GF-D8 (cell line): Measurements from ENCODE around the gene AVPR2.

Experiments
- DNase-seq: peaks from one replicate; lab custom pipeline; 2025; lab: John Stamatoyannopoulos, UW

AVPR2 gene

DNA sequence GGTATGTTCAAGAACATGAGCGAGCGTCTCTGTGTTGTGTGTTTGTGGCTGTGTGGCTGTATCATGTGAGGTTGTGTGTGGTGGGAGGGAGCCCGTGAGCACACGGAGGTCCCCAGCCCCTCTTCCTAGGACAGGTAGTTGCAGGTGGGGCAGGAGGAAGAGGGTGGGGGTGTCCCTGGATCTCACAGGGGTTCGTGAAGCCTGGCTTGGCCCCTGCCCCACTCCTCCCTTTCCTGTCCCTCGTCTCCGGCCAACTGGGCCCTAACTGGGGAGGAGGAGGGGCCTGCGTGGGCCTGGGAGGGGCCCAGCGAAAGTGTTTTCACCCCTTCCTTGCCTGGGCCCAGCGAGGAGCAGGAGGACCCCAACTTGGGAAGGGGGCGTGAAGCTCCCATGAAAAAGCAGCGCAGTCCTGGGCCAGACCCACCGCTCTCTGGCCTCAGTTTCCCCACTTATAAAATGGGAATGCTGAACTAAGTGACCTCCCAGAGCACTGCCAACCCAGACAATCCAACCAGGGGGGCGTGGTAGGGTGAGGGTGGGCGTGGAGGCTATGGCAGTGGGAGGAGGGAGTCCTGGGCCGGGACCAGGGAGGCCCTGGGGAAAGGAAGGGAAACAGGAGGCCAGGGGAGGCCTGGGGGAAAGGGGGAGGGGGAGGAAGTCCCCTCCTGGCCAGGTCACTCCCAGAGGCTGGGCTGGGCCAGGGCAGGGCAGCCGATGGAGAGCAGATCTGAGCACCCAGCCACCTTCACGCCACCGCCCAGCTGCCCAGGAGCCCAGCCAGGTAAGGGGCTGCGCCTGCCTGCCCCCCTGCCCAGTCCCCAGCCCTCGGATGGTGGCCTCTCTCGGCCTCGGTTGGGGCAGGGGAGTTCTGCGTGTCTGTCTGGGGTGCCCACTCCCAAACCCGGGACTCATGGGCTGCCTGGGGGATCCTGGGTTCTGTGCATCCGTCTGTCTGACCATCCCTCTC lies at the start of gene AVPR2:
AVPR2 (plus strand) TSS at position 683 of the 967 bp plus-strand sequence. CDS start 473 bp downstream, outside the sequence.
- no peak for DNase-seq

DNA sequence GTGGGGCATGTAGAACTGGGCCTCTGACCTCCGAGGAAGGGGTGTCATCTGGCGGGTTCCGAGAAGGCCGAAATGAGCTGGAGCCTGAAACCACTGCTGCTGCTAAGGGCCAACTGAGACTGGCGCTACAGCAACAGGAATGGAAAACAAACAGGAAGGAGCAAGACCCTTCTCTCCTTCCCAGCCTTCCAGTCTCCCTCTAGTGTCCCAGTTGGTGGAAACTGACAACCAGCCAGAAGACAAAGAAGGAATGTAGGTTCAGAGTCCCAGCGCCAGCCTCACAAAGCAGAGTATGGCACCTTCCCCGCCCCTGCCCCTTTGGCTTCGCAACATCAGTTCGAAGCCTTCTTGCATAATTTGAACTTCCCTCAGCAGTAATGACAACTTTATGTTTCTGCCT lies 49.8 kb upstream of the AVPR2 start:
- DNase-seq = no peak

DNA sequence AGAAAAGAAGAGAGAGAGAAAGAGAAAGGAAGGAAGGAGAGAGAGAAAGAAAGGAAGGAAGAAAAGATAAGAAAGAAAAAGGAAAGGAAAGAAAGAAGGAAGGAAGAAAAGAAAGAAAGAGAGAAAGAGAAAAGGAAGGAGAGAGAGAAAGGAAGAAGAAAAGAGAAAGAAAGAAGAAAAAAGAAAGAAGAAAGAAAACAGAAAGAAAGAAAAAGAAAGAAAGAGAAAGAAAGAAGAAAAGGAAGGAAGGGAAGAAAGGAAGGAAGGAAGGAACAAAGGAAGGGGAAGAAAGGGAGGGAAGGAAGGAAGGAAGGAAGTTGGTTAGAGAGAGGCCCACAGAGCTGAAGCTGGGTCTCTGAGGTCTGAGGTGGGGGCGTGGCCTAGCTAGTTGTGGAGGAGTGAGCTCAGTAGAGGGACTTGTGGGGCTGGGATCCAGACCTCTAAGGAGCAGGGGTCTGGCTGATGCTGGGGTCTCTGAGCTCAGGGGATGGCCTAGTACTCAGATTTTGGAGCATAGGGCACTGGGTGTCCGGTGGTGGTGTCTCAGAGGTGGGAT lies 47.0 kb upstream of the AVPR2 start:
- DNase-seq = no peak

DNA sequence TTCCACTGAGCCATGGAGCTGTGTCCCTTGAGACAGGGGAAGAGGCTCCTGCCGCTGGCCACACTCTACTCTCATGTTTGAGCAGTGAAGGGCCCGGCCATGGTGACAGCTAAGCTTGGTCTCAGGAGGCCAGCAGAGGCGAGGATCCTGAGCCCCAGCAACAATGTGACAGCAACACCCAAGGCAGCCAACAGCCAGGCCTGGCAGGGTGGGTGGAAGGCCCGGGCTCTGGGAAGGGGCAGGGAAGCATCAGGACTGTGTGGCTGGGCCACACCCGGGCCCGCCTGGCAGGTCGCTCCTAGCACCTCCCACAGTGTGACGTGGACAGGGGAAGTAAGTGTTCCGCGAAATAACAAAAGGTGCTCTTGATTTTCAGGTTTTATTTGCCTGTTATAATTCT lies 43.3 kb upstream of the AVPR2 start:
- no peak for DNase-seq

DNA sequence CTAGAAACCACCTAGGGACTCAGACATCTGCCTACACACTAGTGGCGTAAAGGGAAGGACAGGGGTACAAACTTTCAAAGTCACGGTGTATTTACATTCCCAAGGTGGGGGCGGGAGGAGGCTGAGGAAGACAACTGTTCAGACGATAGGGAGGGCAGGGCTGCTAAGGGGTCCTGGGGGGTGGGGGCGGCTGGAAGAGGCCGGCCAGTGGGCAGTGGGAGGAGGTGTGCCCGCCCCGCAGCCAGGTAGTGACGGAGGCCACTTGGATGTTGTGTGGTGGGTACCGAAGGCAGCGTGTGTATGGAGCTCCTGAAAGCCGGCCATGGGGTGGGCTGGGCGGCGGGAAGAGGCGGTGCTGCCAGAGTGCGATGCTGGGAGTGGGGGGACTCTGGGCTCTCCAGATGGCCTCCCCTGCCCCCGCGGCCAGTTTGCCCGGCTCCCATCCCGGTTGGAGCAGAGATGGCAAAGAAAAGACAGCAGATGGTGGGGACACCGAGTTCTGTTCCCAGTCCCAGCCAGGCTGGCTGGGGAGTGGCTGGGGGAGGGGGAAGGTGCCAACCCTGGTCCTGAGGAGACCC lies 42.7 kb upstream of the AVPR2 start:
- DNase-seq = no peak

DNA sequence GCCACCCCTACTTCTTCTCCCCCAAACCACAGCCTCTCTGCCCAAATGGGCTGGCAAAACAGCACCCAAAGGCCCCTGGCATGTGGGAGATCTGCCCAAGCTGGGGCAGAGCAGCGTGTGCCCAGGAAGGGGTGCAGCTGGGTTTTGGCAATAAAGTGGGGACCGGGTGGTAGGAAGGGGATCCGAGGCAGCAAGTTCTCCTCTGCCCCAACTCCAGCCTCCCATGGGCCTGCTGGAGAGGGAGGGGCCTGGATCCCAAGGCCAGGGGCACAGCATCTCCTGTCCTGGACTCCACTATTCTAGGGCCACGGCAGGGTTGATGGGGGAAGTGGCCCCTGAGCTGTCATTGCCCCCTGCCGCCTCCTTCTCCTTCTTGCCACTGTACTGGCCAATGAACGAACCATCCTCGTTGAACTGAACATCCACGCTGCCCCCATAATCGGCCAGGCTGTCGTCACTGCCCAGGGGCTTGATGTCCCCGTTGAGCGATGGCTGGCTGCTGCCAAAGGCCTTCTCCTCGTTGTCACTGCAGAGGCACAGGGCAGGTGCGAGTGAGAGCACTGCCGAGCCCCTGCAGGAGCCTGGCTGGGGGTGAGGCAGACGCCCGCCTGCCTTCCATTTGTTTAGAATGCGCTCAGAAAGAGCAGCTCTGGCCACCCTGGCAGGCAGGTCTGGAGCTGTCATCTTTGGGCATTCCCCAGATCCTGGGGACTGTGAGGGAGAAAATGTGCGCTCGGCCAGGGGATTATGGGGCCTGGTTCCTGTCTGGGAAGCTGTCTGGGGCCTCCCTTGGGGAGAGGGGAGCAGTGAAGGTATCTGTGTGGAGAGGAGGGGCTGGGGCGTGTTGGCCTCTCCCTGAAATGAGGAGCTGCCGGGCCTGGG lies 41.9 kb upstream of the AVPR2 start:
- DNase-seq = no peak

DNA sequence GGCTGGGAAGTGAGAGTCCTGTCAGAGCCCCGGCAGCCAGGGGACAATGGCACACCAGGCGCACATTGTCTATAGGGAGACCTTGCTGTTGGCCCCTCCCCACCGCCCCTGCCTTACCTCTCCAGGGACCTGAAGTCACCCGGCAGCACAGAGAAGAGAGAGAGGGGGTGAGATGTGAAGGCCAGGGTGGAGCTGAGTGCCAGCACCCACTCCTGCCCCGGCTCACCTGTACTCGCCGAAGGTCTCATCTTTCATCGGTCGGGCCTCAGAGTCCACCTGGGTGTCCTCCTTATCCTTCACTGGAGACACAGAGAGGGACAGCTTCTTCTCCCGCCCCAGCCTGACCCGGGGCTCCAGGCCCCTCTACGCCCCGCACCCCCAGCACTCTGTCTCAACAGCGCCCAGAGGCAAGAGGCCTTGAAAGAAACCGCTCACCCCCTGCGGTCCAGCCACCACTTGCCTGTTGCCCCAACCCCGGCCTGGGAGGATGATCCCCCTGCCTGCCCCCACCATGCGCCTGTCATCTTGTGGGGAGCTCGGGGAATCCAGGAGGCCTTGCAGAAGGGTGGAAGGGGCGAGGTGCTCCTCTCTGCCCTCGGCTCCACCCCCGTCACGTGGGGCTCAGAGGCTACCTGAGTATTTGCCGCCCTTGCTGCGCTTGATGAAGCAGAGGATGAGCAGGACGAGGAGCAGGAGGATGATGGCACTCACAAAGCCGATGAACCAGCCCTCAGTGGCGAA lies 41.1 kb upstream of the AVPR2 start:
- DNase-seq = no peak

DNA sequence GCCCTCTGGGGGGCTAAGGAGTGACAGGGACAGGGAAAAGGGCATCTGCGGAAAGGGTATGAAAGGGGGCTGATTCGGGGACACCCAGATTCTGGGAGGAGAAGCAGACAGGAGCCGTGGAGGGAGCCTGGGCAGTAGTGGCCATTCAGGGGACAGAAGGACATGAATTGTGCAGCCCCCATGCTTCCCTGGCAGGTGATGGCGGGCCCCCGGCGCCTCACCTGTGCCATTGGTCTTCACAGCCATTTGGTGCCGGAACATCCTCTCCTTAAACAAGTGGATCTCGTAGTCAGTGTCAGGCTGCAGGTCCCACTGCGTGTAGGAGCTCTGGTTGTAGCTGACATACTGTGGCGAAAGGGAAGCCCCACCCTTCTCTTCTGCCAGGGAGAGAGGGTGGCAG lies 40.4 kb upstream of the AVPR2 start:
- no peak for DNase-seq

DNA sequence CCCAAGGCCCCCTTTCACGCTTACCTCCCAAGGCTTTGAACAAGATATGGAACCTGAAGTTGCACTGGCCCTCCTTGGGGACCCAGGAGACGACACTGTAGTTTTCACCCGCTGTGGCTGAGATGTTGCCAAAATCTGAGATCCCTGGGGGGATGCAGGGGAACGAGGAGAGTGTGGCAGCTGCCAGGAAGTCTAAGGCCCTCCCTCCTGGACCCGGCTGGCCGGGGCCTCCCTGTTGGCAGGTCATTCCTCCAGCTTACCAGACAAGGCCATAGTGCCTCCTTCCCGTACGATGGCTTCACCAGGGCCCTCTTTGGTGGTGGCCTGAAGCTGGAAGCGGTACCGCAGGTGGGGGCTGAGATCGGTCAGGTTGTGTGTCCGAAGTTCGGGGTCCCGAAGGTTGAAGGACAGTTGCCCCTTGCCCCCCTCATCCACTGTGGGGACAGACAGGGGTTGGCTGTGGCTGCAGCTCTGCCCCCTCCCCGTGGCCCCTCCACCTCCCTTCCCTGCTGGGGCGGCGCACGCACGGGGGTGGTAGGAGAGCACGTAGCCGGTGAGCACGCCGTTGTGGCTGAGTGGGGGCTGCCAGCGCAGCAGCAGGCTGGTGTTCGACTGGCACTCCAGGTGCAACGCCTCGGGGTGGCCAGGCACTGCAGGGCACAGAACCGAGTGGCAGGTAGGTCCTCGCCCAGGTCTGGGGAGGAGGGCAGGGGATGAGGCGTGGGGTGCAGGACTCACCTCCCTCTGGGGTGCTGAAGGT lies 39.7 kb upstream of the AVPR2 start:
- DNase-seq = no peak

DNA sequence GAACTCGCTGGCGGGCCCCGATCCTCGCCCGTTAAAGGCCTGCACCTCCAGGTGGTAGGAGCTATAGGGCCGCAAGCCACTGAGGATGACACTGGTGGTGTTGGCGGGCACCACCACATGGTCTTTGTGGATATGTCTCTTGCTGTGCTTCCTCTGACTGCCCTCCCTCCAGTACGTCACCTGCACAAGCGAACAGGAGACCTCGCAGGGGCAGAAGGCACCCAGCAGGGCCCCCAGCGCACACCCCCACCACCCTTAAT lies 39.2 kb upstream of the AVPR2 start:
- no peak for DNase-seq

DNA sequence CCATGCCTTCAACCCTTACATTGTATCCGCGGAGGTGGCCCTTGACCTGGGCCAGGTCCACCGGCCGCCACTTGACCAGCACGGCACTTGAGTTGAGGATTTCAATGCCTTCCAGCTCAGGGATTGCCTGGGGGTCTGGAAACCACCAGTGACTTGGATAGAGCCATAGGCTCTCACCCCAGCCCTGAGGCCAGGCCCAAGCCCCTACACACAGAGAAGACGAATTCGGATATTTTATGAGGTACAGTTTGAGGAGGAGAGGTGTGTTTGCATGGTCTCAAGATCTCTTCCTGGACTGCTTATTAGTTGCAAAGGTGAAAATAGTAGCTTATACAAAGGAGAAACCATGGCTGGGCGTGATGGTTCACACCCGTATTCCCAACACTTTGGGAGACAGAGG lies 38.8 kb upstream of the AVPR2 start:
- no peak for DNase-seq

DNA sequence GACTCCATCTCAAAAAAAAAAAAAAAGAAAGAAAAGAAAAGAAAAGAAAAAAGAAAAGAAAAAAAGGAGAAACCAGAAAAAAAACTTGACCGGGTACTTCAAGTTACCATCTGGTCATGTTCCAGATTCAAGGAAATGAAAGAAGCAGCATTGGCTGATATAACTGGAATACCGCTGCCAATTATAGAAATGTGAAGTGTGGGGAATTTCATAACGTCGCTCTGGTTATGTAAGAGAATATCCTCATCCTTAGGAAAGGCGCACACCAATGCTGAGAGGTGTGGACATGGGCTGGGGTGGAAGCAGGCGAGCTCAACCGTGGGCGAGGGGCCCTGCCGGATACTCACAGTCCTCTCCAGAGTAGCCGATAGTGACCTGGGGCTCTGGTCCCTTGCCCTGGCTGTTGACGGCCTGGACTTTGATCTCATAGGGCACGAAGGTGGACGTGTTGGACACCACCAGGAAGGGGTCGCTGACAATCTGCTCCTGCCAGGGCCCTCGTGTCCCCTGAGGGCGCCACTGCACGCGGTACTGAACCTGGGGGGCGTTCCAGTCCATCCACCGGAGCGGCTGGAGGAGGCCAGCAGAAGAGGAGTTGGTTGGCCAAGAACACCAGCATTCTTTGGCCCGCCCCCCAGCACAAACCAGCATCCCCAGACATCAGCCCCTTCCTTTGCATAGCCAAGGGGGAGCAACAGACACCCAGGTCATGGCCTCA lies 38.0 kb upstream of the AVPR2 start:
- no peak for DNase-seq

DNA sequence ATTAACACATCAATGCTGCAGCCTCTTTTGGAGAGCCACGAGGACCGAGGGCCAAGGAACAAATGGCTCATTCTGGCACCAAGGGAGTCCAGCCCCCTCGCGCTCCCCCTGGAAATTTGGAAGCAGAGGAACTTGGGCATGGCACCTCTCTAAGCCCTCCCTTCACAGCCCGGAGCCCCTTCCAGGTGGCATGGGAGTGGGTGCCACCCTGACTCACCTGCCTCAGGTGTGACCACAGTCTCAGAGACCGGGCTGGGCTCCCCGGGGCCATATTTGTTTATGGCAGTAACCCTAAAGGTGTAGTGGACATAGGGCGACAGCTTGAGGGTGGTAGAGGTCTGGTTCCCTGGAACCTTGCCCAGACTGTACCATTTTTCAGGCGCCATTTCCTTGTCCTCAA lies 37.3 kb upstream of the AVPR2 start:
- DNase-seq = no peak

DNA sequence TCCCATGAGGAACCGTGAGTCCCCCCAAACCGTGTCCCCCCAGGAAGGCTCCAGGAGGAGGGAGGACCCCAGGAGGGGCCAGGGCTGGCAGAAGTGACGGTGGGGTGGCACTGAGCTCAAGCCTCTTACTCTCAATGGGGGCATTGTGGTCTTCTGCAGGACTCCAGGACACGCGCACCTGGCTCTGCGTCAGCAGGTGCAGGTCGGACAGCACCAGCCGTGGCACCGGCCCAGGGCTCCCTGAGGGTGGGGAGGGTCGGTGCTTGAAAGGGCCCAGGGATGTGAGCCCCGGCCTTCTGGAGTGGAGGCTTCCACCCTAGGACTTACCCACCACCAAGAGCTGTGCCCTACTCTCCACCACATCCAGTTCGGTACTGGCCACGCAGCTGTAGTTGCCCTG lies 36.8 kb upstream of the AVPR2 start:
- no peak for DNase-seq

DNA sequence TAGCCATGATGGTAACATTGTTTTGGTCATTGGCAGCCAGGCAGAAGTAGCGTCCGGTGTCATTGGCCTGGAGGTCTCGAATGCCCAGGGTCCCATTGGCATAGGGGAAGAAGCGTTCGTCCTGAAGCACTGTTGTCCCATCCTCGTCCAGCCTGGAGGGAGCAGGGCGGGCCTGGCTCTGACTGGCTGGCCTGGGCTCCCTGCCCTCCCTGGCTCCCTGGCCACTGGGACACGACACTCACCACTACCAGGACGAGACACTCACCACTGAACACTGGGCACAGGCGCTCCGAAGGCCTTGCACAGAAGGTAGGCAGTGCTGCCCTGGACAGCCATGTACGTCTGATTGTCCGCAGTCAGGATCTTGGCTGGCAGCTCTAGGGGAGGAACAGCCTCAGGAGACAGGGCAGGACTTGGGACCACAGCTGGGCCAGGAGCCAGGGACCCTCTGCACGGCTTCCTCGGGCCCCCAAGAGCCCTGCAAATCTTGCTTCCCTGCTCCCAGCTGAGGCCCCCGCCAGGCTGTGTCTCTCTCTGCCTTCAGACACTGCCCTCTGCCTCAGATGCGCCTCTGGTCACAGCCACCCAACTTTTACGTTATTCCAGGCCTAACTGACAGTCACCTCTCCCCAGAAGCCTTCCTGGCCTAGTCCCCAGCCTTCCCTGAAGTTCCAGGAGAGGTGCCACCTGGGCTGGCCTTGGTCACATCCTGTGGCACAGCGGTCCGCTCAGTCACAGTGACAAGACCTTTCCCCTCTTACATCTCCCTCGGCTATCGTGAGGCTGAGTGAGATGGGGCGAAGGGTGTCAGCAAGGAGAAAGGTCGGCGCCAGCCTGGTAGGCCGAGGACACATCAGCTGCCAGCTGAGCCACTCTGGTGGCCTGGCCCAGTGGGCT lies 35.6 kb upstream of the AVPR2 start:
- no peak for DNase-seq

DNA sequence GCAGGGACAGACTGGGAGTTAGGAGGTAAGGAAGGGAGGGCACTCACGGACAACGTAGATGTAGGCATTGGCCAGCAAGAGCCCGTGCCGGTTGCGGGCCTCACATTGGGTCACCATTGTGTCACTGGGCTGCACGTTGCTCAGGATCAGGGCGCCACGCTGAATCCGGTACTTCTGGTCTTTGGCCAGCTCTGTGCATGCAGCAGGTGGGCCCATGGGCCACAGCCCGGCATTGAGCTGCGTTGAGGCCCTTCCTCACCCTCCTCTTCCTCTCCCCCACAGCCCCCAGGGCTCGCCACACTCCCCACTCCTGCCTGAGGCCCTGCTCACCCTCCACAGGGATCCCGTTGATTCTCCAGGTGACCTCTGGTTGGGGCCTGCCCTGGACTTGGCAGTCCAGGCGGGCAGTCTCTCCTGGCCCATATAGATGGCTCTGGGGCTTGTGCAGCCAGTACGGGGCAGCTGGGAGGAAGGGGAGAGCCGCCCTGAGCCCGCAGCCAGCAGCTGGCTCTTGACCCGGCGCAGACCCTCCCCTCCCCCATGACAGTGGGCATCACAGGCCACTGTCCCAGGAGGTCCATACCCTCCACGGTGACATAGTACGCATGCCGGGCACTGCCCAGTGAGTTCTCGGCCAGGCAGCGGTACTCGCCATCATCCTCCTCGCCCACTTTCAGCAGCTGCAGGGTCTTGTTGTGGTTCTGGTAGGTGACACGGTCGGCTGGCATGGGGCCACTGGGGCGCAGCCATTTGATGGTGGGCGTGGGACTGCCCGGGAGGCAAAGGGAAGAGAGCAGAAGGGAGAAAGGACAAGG lies 34.8 kb upstream of the AVPR2 start:
- no peak for DNase-seq

DNA sequence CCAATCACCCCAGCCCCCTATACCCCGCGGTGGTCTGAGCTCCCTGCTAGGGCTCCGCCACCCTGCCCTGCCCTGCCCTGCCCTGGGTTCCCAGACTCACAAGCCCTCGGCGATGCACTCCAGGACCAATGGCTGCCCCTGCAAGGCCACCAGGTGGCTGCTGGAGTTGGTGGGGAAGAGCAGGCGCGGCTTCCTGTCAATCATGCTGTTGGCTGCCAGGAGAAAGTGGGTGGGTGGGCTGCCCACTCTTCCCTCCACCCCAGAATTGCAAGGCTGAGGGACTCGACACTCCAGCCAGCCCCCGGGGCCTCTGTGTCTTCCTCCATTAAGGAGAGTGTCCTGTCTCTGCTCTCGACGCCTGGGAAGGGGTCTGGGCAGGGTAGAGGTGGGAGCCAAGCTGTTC lies 34.2 kb upstream of the AVPR2 start:
- no peak for DNase-seq

DNA sequence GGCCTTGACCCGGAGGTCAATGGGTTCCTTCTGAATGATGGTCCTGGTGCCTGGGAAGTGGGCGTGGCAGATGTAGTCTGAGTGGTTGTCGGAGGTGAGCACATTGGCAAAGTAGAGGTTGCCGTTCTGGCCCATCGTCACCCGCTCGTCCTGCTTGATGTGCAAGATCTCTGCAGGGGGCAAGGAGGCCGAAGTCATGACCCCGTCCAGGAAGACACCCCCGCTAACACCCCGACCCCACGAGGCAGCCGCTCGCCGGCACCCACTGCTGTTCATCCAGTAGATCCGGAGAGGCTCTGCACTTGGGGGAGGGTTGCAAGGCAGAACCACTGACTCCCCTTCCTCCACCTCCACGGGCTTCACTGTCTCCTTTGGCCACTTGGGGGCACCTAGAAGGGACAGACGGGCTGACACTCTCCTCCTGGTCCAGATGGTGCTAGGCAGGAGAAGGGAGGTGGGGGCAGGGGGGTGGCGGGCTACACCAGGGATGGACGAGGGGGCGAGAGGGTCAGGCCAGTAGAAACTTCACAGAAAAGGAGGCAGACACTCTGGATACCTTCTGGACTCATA lies 33.6 kb upstream of the AVPR2 start:
- DNase-seq = no peak
